HG02938 (cell line): Measurements from ENCODE around the gene HEPACAM.

Source experiments
- ATAC-seq: cut with Tn5 transposase; IDR thresholded peaks from one replicate; pipeline ENCODE4 v1.9.1; 2021; ENCODE audit warnings: mild to moderate bottlenecking, moderate library complexity; ENCODE audit not compliant: unreplicated experiment

The HEPACAM gene

GRCh38 chr11:124886978-124887666 lies 48.7 kb downstream of the HEPACAM start:
- ATAC-seq, result no peak

DNA sequence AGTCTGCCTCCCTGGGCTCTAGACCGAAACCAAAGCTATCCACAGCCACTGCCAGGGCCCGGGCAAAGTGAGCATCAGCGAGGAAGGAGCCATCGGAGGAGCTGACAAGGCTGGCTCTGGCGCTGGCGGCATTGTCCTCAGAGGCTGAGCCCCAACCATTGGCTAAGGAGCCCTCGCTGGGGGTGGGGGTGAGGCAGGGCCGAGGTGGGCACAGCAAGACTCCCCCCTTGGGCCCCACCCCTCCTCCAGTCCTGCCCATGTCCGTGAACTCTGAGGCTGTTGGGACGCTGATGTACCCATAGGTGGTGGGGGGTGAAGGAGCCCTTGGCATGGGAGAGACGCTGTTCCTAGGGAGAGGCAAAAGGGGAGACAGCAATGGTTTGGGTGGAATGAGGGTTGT lies 49.4 kb downstream of the HEPACAM start:
- no peak for ATAC-seq

GRCh38 chr11:124884869-124885479 lies 50.9 kb downstream of the HEPACAM start:
- no peak for ATAC-seq

DNA sequence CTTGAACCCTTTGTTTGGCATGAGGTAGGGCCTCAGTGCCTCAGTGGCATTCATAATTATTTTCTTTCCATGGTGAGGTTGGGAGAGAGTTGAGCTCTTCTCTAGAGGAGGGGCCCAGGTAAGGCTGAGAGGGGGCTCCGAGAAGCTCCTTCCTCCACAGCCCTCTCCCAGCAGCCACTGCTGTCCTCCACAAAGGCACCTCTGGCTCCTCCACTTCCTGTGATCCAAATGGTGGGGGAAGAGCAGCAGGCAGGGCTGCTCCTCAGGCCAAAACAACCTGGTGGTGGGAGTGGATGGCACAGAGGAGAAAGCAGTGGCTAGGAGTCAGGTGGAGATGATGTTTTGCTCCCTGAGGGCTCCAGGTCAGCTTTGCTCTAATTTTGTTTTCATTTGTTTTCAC lies 51.5 kb downstream of the HEPACAM start:
- ATAC-seq, result no peak

- no peak for ATAC-seq
Measured at GRCh38 chr11:124882339-124883071, 53.3 kb downstream of the HEPACAM start.

- ATAC-seq, result no peak
Measured at GRCh38 chr11:124880958-124881357, 54.9 kb downstream of the HEPACAM start.

DNA sequence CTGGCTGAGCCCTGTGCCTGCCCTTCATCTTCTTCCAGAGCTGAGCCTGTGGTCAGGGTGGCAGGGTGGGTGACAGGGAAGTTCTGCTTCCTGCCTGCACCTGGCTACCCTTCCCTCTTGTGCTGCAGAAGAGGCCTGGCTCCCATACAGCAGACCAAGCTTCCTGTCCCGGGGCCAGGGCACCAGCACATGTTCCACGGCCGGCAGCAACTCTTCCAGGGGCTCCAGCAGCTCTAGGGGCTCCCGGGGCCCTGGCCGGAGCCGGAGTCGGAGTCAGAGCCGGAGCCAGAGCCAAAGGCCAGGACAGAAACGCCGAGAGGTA lies 55.6 kb downstream of the HEPACAM start:
- ATAC-seq, result no peak

DNA sequence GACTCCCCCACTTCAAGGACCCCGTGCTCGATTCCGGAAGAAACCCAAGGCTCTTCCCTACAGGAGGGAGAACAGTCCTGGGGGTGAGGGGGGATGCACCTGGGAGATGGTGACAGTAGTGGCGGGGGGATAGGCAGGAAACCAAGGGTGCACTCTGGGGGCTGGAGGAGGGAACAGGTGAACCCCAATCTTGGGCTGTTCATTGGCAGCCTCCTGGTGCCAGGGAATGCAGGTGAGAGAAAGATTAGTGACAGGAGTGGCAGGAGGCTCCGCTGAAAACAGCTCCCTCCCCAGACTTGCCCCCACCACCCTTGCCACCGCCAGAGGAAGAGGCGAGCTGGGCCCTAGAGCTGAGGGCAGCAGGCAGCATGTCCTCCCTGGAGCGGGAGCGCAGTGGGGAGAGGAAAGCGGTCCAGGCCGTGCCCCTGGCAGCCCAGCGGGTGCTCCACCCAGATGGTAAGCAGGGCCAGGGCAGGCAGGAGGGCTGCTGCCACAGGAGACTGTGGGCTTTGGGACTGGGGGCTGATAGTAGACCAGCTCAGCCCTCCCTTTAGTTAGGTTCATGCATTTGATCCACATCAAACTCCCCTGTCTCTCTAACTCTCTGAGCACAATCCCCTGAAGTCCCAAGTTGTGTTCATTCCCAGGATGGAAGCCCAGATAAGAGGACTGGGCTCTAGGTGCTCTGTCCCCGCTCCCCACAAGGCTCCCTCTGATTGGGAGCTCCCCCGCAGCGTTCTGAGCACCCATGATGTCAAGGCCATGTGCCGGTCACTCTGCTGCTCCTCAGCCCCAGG lies 56.2 kb downstream of the HEPACAM start:
- no peak for ATAC-seq

DNA sequence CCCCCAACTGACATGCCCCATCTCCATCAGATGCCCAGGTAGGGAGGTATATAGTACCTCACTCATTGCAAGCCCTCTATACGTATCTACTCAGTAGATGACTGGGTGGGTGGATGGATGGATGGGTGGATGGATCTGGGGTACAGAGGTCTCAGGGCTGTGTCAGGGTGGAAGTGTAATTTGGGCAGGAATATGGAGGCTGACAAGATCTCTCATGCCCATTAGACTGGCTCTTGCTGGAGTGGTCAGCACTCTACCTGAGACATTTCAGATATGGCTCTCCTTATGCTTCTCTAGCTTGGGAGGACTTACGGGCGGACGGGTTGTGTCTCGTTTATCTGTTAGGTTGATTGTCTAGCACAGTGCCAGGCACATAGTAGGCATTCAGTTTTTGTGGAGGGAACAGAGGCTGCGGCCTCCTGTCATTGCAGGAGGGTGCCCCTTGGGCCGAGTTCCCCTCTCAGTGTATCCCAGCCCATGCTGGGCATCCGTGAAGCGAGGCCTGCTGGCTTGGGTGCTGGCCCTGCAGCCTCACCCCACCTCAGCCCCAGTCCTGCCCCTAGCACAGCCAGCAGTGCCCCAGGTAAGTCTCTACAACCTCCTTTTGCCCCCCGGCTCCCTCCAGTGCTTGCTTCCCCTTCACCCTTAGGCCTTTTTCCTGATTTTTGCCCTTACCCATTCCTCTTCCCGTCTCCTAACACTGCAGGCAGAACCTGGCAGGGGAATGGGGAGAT lies 56.9 kb downstream of the HEPACAM start:
- no peak for ATAC-seq

DNA sequence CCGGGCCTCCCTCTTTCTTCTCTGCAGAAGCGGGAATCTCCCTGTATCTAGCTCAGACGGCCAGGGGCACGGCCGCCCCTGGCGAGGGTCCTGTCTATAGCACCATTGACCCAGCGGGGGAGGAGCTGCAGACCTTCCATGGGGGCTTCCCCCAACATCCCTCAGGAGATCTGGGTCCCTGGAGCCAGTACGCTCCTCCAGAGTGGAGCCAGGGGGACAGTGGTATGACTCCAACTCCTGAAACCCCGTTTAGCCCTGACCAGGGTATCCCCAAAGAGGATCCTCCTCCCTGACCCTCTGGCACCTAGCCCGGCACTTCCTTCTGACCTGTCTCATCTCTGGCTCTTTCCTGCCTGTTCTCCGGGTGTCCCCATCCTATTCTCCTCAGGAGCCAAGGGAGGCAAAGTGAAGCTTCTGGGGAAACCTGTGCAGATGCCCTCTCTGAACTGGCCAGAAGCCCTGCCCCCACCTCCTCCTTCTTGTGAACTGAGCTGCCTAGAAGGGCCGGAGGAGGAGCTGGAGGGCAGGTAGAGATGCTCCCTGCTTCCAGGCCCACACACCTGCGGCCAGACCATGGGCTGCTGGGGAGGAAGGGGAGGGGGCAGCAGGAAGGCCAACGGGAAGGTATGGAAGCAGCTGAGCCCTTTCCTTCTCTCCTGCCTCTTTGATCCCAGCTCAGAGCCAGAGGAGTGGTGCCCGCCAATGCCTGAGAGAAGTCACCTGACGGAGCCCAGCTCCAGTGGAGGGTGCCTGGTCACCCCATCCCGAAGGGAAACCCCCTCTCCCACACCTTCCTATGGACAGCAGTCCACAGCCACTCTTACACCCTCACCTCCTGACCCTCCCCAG lies 57.7 kb downstream of the HEPACAM start:
- no peak for ATAC-seq

- ATAC-seq, result no peak
Measured at GRCh38 chr11:124877631-124877909, 58.3 kb downstream of the HEPACAM start.

- no peak for ATAC-seq
Measured at GRCh38 chr11:124876818-124877630, 58.8 kb downstream of the HEPACAM start.

DNA sequence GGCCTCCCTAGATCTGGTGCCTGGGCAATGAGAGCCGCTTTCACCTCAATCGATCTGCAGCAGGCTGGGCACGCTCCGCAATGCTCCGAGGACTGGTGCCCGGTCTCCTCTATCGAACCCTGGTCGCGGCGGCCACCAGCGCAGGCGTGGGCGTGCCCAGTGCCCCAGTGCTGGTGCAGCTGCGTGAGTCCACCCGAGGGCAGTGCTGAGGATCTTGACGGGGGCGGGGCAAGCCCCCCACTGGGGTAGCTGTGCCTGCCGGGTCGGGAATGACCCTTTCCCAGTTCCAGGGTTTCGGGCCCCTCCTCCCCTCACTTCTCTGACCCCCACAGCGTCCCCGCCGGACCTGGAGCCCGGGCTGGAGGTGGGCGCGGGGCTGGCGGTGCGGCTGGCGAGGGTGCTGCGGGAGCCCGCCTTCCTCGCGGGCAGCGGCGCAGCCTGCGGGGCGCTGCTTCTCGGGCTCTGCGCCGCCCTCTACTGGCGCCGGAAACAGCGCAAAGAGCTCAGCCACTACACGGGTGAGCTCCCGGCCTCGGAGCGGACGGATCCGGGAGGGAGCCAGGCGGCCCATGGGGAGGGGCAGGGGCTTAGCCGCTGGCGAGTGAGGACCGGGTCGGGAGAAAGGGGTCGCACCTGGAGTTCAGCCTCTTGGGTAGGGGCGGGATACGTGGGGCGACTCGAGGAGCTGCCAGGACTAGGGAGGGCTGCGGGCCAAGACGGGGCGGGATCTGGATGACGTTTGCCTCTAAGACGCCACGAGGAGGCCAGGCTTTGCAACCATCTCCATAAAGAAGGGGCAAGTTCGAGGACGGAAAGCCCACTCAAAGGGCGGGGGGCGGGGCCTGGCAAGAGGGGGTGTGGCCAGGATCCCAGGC lies 59.7 kb downstream of the HEPACAM start:
- peak; percentile 85 for ATAC-seq

GRCh38 chr11:124875401-124875800 lies 60.4 kb downstream of the HEPACAM start:
- no peak for ATAC-seq

DNA sequence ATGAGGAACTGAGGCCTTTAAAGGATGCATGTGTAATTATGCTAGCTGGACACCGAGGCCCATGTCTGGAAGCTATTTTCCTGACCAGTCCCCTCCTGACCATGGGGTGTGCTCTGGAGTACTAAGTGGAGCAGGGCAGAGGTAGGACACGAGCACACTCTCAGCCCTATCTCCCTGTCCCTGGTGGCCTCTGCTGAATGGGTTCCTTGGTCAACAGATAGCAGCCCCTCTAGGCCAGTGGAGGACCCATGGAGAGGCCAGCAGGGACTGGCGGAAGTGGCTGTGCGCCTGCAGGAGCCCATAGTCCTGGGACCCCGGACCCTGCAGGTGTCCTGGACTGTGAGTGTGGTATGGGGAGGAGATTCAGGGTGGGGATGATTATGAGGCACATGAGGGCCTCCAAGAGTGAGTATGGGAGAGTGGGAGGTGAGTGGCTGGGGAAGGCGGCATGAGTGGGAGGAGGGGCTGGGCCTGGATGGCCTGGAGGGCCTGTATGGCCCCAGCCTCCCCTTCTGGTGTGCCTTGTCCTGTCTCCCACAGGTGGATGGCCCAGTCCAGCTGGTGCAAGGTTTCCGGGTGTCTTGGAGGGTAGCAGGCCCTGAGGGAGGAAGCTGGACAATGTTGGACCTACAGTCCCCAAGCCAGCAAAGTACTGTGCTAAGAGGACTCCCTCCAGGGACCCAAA lies 61.1 kb downstream of the HEPACAM start:
- ATAC-seq, result no peak

DNA sequence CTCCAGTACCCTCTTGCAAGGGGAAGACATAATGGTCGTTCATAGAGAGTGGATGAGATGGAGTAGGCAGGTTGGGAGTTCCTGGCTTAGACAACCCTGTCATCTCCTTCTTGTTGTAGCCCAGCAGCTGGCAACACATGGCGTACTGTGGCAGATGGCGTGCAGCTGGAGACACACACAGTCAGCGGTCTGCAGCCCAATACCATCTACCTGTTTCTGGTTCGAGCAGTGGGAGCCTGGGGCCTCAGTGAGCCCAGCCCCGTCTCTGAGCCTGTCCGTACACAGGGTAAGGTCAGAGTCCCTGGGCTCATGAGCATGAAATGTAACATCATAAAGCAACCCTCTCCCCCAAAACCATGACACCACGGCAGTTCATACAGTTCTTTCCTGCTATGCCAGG lies 61.9 kb downstream of the HEPACAM start:
- ATAC-seq, result no peak

DNA sequence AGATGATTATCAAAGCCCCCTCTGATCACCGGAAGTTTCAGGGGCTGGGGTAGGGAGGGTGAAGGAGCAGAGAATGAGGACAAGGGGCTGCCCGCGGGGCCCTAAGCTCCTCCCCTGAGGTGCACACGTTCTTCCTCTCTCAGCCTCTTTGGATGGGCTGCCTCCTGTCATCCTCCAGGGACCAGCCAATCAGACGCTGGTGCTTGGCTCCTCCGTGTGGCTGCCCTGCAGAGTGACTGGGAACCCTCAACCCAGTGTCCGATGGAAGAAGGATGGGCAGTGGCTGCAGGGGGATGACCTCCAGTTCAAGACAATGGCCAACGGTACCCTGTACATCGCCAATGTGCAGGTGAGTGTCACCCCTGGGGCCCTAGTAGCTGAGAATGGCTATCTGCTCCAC lies 63.1 kb downstream of the HEPACAM start:
- no peak for ATAC-seq

- ATAC-seq, result no peak
Measured at GRCh38 chr11:124872280-124872679, 63.6 kb downstream of the HEPACAM start.
